Mucosa of rectum (tissue), 2 donors: ENCODE measurements around the gene IGSF23.
"Not testable (repeated sequence)": the region's sequence is repeated elsewhere in the genome, so short reads cannot be mapped to it uniquely, and the experiment has no call there.

Experiments
- H3K27ac ChIP-seq, 2 donors: one replicate each; pipeline ENCODE4 v1.7.0; 2013; ENCODE audit warnings: inconsistent platforms in 2 of 2, low read depth in 2 of 2, low read length in 2 of 2
- H3K27me3 ChIP-seq, 2 donors: one replicate each; pipeline ENCODE4 v1.7.0; 2013; ENCODE audit warnings: low read length in 2 of 2; ENCODE audit not compliant: control insufficient read depth in 2 of 2, insufficient read depth in 2 of 2
- H3K36me3 ChIP-seq, 2 donors: one replicate each; pipeline ENCODE4 v1.7.0; 2013; ENCODE audit warnings: low read length in 2 of 2; ENCODE audit not compliant: control insufficient read depth in 2 of 2, insufficient read depth in 2 of 2
- H3K4me1 ChIP-seq, 2 donors: one replicate each; pipeline ENCODE4 v1.7.0; 2013; ENCODE audit warnings: low read length in 2 of 2, mild to moderate bottlenecking in 1 of 2; ENCODE audit not compliant: control insufficient read depth in 2 of 2, insufficient read depth in 2 of 2
- H3K4me3 ChIP-seq, 2 donors: one replicate each; pipeline ENCODE4 v1.7.0; 2013; ENCODE audit warnings: low read length in 2 of 2
- H3K9ac ChIP-seq, 2 donors: one replicate each; pipeline ENCODE4 v1.7.0; 2013; ENCODE audit warnings: low read length in 2 of 2, low read depth in 1 of 2, mild to moderate bottlenecking in 1 of 2
- H3K9me3 ChIP-seq, 2 donors: one replicate each; pipeline ENCODE4 v1.7.0; 2013; ENCODE audit warnings: low read length in 2 of 2; ENCODE audit not compliant: control insufficient read depth in 2 of 2
- donor health status: healthy.
- donor health status: Normal muscosa, but diverticular disease.

IGSF23 gene

GRCh38 chr19:44609219-44609618 lies 4.1 kb upstream of the IGSF23 start:
- no peak overlapping the region for H3K4me3 ChIP-seq
- no peak overlapping the region for H3K27ac ChIP-seq
- no peaks in the 10 kb centered on the region for H3K36me3 ChIP-seq
- H3K27me3 ChIP-seq = no peaks in the 10 kb centered on the region
- no peak overlapping the region for H3K9ac ChIP-seq
- H3K9me3 ChIP-seq = no peaks in the 10 kb centered on the region
- peaks cover 14 to 24% of the 10 kb centered on the region in 2 donors for H3K4me1 ChIP-seq

- not testable (repeated sequence) for H3K27me3 ChIP-seq, H3K27ac ChIP-seq, H3K4me3 ChIP-seq, H3K36me3 ChIP-seq, H3K9me3 ChIP-seq, H3K9ac ChIP-seq
- H3K4me1 ChIP-seq = peaks cover 14 to 24% of the 10 kb centered on the region in 2 donors
Observed at GRCh38 chr19:44610497-44610896, 2.9 kb upstream of the IGSF23 start.

GRCh38 chr19:44611812-44612295 lies 1.5 kb upstream of the IGSF23 start:
- Histone ChIP-seq H3K4me1 (peaks cover 14 to 26% of the 10 kb centered on the region in 2 donors), H3K9ac (no peak overlapping the region), H3K36me3 (no peaks in the 10 kb centered on the region), H3K4me3 (no peak overlapping the region), H3K9me3 (no peaks in the 10 kb centered on the region), H3K27me3 (no peaks in the 10 kb centered on the region), H3K27ac (no peak overlapping the region)

GRCh38 chr19:44614313-44614712 lies 950 bp downstream of the IGSF23 start:
- Histone ChIP-seq H3K27me3 (no peaks in the 10 kb centered on the region), H3K27ac (no peak overlapping the region), H3K9me3 (no peaks in the 10 kb centered on the region), H3K9ac (no peak overlapping the region), H3K4me3 (no peak overlapping the region), H3K4me1 (peaks cover 6 to 15% of the 10 kb centered on the region in 2 donors), H3K36me3 (no peaks in the 10 kb centered on the region)

- Histone ChIP-seq H3K9me3 (no peaks in the 10 kb centered on the region), H3K36me3 (no peaks in the 10 kb centered on the region), H3K27me3 (no peaks in the 10 kb centered on the region), H3K4me1 (peaks cover 6 to 15% of the 10 kb centered on the region in 2 donors), H3K9ac (no peak overlapping the region), H3K4me3 (no peak overlapping the region), H3K27ac (no peak overlapping the region)
Observed at GRCh38 chr19:44615863-44616247, 2.5 kb downstream of the IGSF23 start.

GRCh38 chr19:44617110-44617880 lies 3.9 kb downstream of the IGSF23 start:
- Histone ChIP-seq H3K36me3 (no peaks in the 10 kb centered on the region), H3K4me3 (no peak overlapping the region), H3K4me1 (peaks cover 3 to 10% of the 10 kb centered on the region in 2 donors), H3K27ac (no peak overlapping the region), H3K9ac (no peak overlapping the region), H3K9me3 (no peaks in the 10 kb centered on the region), H3K27me3 (no peaks in the 10 kb centered on the region)

GRCh38 chr19:44618640-44619357 lies 5.4 kb downstream of the IGSF23 start:
- peaks cover 0 to 5% of the 10 kb centered on the region in 2 donors for H3K4me1 ChIP-seq
- H3K27ac ChIP-seq = no peak overlapping the region
- H3K4me3 ChIP-seq = no peak overlapping the region
- H3K9ac ChIP-seq = no peak overlapping the region
- H3K27me3 ChIP-seq = no peaks in the 10 kb centered on the region
- no peaks in the 10 kb centered on the region for H3K36me3 ChIP-seq
- H3K9me3 ChIP-seq = no peaks in the 10 kb centered on the region

- no peak overlapping the region for H3K4me3 ChIP-seq
- H3K36me3 ChIP-seq = no peaks in the 10 kb centered on the region
- H3K9ac ChIP-seq = no peak overlapping the region
- H3K27ac ChIP-seq = no peak overlapping the region
- H3K4me1 ChIP-seq = peaks cover 0 to 2% of the 10 kb centered on the region in 2 donors
- H3K27me3 ChIP-seq = no peaks in the 10 kb centered on the region
- H3K9me3 ChIP-seq = no peaks in the 10 kb centered on the region
Observed at GRCh38 chr19:44620667-44621066, 7.3 kb downstream of the IGSF23 start.

- H3K9ac ChIP-seq = no peak overlapping the region
- no peaks in the 10 kb centered on the region for H3K9me3 ChIP-seq
- no peaks in the 10 kb centered on the region for H3K36me3 ChIP-seq
- no peak overlapping the region for H3K4me3 ChIP-seq
- no peak overlapping the region for H3K27ac ChIP-seq
- no peaks in the 10 kb centered on the region for H3K27me3 ChIP-seq
- H3K4me1 ChIP-seq = no peaks in the 10 kb centered on the region
Observed at GRCh38 chr19:44621367-44621766, 8.0 kb downstream of the IGSF23 start.

GRCh38 chr19:44623080-44623479 lies 9.7 kb downstream of the IGSF23 start:
- H3K9ac ChIP-seq = no peak overlapping the region
- no peaks in the 10 kb centered on the region for H3K4me1 ChIP-seq
- H3K4me3 ChIP-seq = no peak overlapping the region
- no peaks in the 10 kb centered on the region for H3K36me3 ChIP-seq
- H3K27ac ChIP-seq = no peak overlapping the region
- H3K27me3 ChIP-seq = no peaks in the 10 kb centered on the region
- H3K9me3 ChIP-seq = no peaks in the 10 kb centered on the region
